ENCODE data around the gene TTLL13.
A peak's percentile ranks its signal among the peaks of the same experiment; 100 is the strongest.

Gene TTLL13

GRCh38 chr15:90232941-90233386 lies 16.4 kb upstream of the TTLL13 start:
- H2AFZ ChIP-seq (ENCODE audit: low read length): no peak overlapping the region
- no peaks in the 10 kb centered on the region for H4K20me1 ChIP-seq (ENCODE audit: insufficient read depth, low read length)
- peak overlapping the region; percentile 71 for H3K27ac ChIP-seq (ENCODE audit: low read depth, low read length, poor library complexity, severe bottlenecking)
- H3K9ac ChIP-seq (ENCODE audit: low read length): peak overlapping the region; percentile 86
- no peaks in the 10 kb centered on the region for H3K79me2 ChIP-seq (ENCODE audit: insufficient read depth, low read length)
- TF ChIP-seq EZH2 (IDR thresholded peaks at IDR 0.05; ENCODE audit: borderline replicate concordance, low read length): no peak
- peak; percentile 34; the same call in 1 of the 2 replicates for TF ChIP-seq CTCF (IDR thresholded peaks at IDR 0.05; ENCODE audit: low read length)
- H3K9me2 ChIP-seq (ENCODE audit: low read depth, low read length): no peaks in the 10 kb centered on the region
- peak overlapping the region; percentile 99 for H3K4me2 ChIP-seq (ENCODE audit: low read length)
- no peaks in the 10 kb centered on the region for H3K9me3 ChIP-seq (ENCODE audit: low read length)
- H3K27me3 ChIP-seq (ENCODE audit: insufficient read depth, low read length): no peaks in the 10 kb centered on the region
- peak overlapping the region; percentile 90 for H3K4me3 ChIP-seq (ENCODE audit: low read depth, low read length, poor library complexity, severe bottlenecking)
- no peaks in the 10 kb centered on the region for H3F3A ChIP-seq (ENCODE audit: insufficient read depth, low read length)
- H3K4me1 ChIP-seq (ENCODE audit: insufficient read depth, low read length, severe bottlenecking): peaks cover 39% of the 10 kb centered on the region
- peaks cover 36% of the 10 kb centered on the region for H3K36me3 ChIP-seq (ENCODE audit: insufficient read depth, low read length)

DNA sequence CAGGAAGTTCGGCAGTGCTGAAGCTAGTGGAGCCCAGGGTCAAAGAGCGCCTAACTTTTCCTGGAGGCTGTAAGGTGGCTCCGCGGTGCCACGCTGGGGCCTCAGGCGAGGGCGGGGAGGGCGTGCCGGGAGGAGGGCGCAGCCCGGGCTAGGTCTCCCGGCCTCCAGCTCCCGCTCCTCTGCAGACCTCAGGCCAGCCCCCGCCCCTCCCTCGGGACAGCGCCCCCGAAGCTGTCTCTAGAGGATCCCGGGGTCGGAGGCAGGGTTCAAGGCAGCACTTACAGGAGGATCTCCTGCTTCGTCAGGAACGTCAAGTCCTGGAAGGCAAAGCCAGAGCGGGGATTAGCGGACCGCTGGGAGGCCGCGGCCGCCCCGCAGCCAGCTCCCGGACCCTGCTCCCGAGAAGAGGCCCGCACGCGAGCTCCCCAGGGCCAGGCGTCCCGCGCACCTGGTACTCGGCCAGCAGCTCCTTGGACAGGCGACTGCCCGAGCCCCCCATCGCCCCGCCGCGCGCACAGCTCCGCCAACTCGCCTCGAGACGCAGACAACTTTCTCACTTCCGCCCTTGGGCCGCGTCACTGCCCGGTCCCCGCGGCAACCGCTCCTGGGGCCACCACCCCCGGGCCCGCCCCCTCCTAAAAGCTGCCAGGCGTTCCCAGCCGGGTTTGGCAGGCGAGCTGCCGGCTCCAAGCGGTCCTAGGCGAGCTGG lies 15.8 kb upstream of the TTLL13 start, which contains the start of gene CIB1:
TSS of gene CIB1 (minus strand) at position 555 of the 709 bp plus-strand sequence. CDS start at position 499, 56 bp downstream.
- H3K9ac ChIP-seq (ENCODE audit: low read length): peak within 1 kb of the TSS; percentile 86
- no peak within 1 kb of the TSS for H2AFZ ChIP-seq (ENCODE audit: low read length)
- no peaks in the 10 kb centered on the region for H4K20me1 ChIP-seq (ENCODE audit: insufficient read depth, low read length)
- H3K4me2 ChIP-seq (ENCODE audit: low read length): peak within 1 kb of the TSS; percentile 99
- no peaks in the 10 kb centered on the region for H3K79me2 ChIP-seq (ENCODE audit: insufficient read depth, low read length)
- H3K4me1 ChIP-seq (ENCODE audit: insufficient read depth, low read length, severe bottlenecking): peaks cover 39% of the 10 kb centered on the region
- H3K4me3 ChIP-seq (ENCODE audit: low read depth, low read length, poor library complexity, severe bottlenecking): peak within 1 kb of the TSS; percentile 90
- H3K9me2 ChIP-seq (ENCODE audit: low read depth, low read length): no peaks in the 10 kb centered on the region
- no peak for TF ChIP-seq CTCF (IDR thresholded peaks at IDR 0.05; ENCODE audit: low read length)
- no peak for TF ChIP-seq EZH2 (IDR thresholded peaks at IDR 0.05; ENCODE audit: borderline replicate concordance, low read length)
- no peaks in the 10 kb centered on the region for H3K9me3 ChIP-seq (ENCODE audit: low read length)
- no peaks in the 10 kb centered on the region for H3K27me3 ChIP-seq (ENCODE audit: insufficient read depth, low read length)
- H3K27ac ChIP-seq (ENCODE audit: low read depth, low read length, poor library complexity, severe bottlenecking): peak within 1 kb of the TSS; percentile 71
- H3K36me3 ChIP-seq (ENCODE audit: insufficient read depth, low read length): peaks cover 36% of the 10 kb centered on the region
- H3F3A ChIP-seq (ENCODE audit: insufficient read depth, low read length): no peaks in the 10 kb centered on the region

GRCh38 chr15:90234096-90234988 lies 15.0 kb upstream of the TTLL13 start, which contains the start of gene GDPGP1:
GDPGP1 (plus strand) TSS chr15:90234209; CDS start chr15:90240909, 6,700 bp downstream.
- H3K9me2 ChIP-seq (ENCODE audit: low read depth, low read length): no peaks in the 10 kb centered on the region
- H3K4me3 ChIP-seq (ENCODE audit: low read depth, low read length, poor library complexity, severe bottlenecking): peak within 1 kb of the TSS; percentile 90
- H3K27me3 ChIP-seq (ENCODE audit: insufficient read depth, low read length): no peaks in the 10 kb centered on the region
- H3F3A ChIP-seq (ENCODE audit: insufficient read depth, low read length): no peaks in the 10 kb centered on the region
- no peaks in the 10 kb centered on the region for H3K79me2 ChIP-seq (ENCODE audit: insufficient read depth, low read length)
- H3K4me2 ChIP-seq (ENCODE audit: low read length): peak within 1 kb of the TSS; percentile 99
- H3K9me3 ChIP-seq (ENCODE audit: low read length): no peaks in the 10 kb centered on the region
- peak within 1 kb of the TSS; percentile 71 for H3K27ac ChIP-seq (ENCODE audit: low read depth, low read length, poor library complexity, severe bottlenecking)
- peak within 1 kb of the TSS; percentile 86 for H3K9ac ChIP-seq (ENCODE audit: low read length)
- H3K36me3 ChIP-seq (ENCODE audit: insufficient read depth, low read length): peaks cover 32% of the 10 kb centered on the region
- H3K4me1 ChIP-seq (ENCODE audit: insufficient read depth, low read length, severe bottlenecking): peaks cover 39% of the 10 kb centered on the region
- no peaks in the 10 kb centered on the region for H4K20me1 ChIP-seq (ENCODE audit: insufficient read depth, low read length)
- TF ChIP-seq CTCF (IDR thresholded peaks at IDR 0.05; ENCODE audit: low read length) (no peak), EZH2 (IDR thresholded peaks at IDR 0.05; ENCODE audit: borderline replicate concordance, low read length) (no peak)
- H2AFZ ChIP-seq (ENCODE audit: low read length): no peak within 1 kb of the TSS
